Measurements from ENCODE around the gene HOXD9. TPM values are rescaled to one million over a fixed set of nuclear protein-coding genes. Genes with fewer than 3 reads are reported as not detected.
A peak's percentile ranks its signal among the peaks of the same experiment; 100 is the strongest.

Gene HOXD9
- total RNA-seq, 1 experiment from 2014 or later = not detected

DNA sequence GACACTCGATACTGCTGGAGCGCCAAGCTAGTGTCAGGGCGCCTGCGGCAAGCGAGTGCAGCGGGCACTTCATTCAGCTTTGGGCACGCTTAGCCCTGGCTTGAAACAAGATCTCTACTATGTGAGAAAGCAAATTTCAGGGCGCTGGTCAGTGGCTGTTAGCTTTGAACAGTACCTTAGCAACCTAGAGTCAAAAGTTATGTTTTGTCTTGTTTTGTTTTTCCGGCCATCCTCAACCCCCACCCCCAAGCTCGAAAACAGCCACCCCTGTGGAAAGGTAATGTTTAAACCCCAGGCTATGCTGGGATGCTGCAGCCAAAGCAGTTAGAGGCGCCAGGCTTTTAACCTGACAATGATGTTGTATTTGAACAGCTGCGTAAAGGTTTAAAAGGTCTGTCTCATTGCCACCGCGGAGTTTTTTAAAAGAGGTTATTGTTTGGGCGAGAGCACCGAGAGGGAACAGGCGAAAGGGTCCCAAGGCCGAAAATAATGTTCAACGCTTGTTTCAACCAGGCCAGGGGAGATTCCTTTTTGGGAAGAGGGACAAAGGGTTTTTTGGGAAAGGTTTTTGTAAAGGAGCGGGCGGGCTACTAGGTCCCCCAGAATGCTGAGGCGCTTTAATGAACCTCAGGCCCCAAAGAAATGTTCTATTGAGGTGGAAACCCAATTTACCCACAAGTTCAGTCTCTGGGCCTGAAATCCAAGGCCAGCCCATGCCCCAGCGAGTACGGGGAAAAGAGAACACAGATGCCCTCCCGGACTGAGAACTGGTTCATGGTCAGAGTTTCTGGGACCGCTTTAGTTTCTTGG, 8.2 kb upstream of the HOXD9 start:
- Mint-ChIP-seq H3K4me1 (peaks cover 0 to 13% of the 10 kb centered on the region in 2 experiments; a peak in 2 of 4 replicates), H3K27ac (no peak overlapping the region), H3K4me3 (no peak overlapping the region), H3K9me3 (peaks cover 10 to 21% of the 10 kb centered on the region in 2 experiments), H3K36me3 (ENCODE audit: insufficient read depth in 1 of 3, low read depth in 3 of 3) (peaks cover 0 to 3% (median 0%) of the 10 kb centered on the region in 3 experiments; a peak in 2 of 7 replicates), H3K27me3 (ENCODE audit: low read depth) (peaks cover 100% of the 10 kb centered on the region)
- Histone ChIP-seq H2BK12ac (ENCODE audit: insufficient read length, low read depth, low read length) (no peak overlapping the region), H2BK5ac (ENCODE audit: insufficient read length, low read length) (no peak overlapping the region), H3K56ac (ENCODE audit: insufficient read length, low read depth, low read length) (no peak overlapping the region), H3K79me1 (ENCODE audit: insufficient read depth, low read depth, low read length, poor library complexity, severe bottlenecking) (no peaks in the 10 kb centered on the region), H3T11ph (ENCODE audit: low read length) (no peak overlapping the region), H4K20me1 (ENCODE audit: control insufficient read depth, insufficient read depth, insufficient read length) (peaks cover 4% of the 10 kb centered on the region), H3K4ac (ENCODE audit: low read depth, low read length) (no peak overlapping the region), H3K23ac (ENCODE audit: insufficient read length, low read depth, low read length) (no peak overlapping the region), H3K27me3 (ENCODE audit: insufficient read depth, low read length) (peaks cover 98% of the 10 kb centered on the region), H3K23me2 (ENCODE audit: insufficient read length, low read depth, low read length, poor library complexity, severe bottlenecking) (peaks cover 2% of the 10 kb centered on the region), H4K8ac (replicated peaks; ENCODE audit: insufficient read length, low read depth, low read length) (no peak overlapping the region), H3K14ac (ENCODE audit: insufficient read depth, low read length) (no peak overlapping the region), H2AFZ (ENCODE audit: low read length) (no peak overlapping the region), H4K5ac (ENCODE audit: insufficient read length, low read depth, low read length) (no peak overlapping the region), H2AK5ac (ENCODE audit: insufficient read length, low read length) (no peak overlapping the region), H3K4me1 (ENCODE audit: insufficient read depth, low read length) (no peaks in the 10 kb centered on the region), H4K91ac (ENCODE audit: insufficient read length, low read depth, low read length) (no peak overlapping the region), H2BK15ac (ENCODE audit: low read depth, low read length) (no peak overlapping the region), H3K9ac (ENCODE audit: extremely low read depth, insufficient read length, low read length) (no peak overlapping the region), H3K18ac (ENCODE audit: insufficient read length, low read depth, low read length) (no peak overlapping the region), H2BK20ac (ENCODE audit: low read depth, low read length, poor library complexity, severe bottlenecking) (no peak overlapping the region), H3K4me2 (ENCODE audit: insufficient read depth, insufficient read length, low read length) (no peak overlapping the region), H3K79me2 (ENCODE audit: insufficient read depth, low read length) (no peaks in the 10 kb centered on the region), H3K27ac (ENCODE audit: insufficient read length, low read depth, low read length) (no peak overlapping the region), H2BK120ac (ENCODE audit: low read depth, low read length, poor library complexity, severe bottlenecking) (no peak overlapping the region), H3K9me3 (ENCODE audit: control insufficient read depth, low read depth, low read length) (no peaks in the 10 kb centered on the region)
- DNase-seq = peak; percentile 43
- WGBS (ENCODE audit: extremely low coverage, insufficient read length, low lambda C conversion rate) = no CpG with 5 or more reads among the region's 26 CpGs
- TF ChIP-seq, protein P1, sequence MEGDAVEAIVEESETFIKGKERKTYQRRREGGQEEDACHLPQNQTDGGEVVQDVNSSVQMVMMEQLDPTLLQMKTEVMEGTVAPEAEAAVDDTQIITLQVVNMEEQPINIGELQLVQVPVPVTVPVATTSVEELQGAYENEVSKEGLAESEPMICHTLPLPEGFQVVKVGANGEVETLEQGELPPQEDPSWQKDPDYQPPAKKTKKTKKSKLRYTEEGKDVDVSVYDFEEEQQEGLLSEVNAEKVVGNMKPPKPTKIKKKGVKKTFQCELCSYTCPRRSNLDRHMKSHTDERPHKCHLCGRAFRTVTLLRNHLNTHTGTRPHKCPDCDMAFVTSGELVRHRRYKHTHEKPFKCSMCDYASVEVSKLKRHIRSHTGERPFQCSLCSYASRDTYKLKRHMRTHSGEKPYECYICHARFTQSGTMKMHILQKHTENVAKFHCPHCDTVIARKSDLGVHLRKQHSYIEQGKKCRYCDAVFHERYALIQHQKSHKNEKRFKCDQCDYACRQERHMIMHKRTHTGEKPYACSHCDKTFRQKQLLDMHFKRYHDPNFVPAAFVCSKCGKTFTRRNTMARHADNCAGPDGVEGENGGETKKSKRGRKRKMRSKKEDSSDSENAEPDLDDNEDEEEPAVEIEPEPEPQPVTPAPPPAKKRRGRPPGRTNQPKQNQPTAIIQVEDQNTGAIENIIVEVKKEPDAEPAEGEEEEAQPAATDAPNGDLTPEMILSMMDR (conservative IDR thresholded peaks at IDR 0.05) = no peak

All from H9 (cell line).